Transverse colon (tissue), 4 donors: ENCODE data around the gene SGCB.

Source experiments
- CTCF ChIP-seq, 5 experiments: fragments of 200-600 bp in 3 of 5; fragments of 450-650 bp in 2 of 5; sonication (generic) in 3 of 5; IDR thresholded peaks; 1 replicate in 2 of 5; 2 replicates in 3 of 5; pipeline ENCODE4 v1.5.1; 2016 to 2017; ENCODE audit warnings: antibody characterized with exemption in 5 of 5, inconsistent platforms in 3 of 5, mild to moderate bottlenecking in 2 of 5, moderate library complexity in 1 of 5
- POLR2A ChIP-seq: fragments of 450-650 bp; IDR thresholded peaks from one replicate; pipeline ENCODE4 v1.6.1; 2016; ENCODE audit warnings: antibody characterized with exemption, mild to moderate bottlenecking, moderate library complexity
- POLR2AphosphoS5 ChIP-seq, 3 donors: sonication (generic); formaldehyde crosslinking; IDR thresholded peaks; one replicate each; pipeline ENCODE4 v1.6.1; 2016; ENCODE audit warnings: antibody characterized with exemption in 3 of 3

- no peak for TF ChIP-seq POLR2A
- no peak for TF ChIP-seq POLR2AphosphoS5 (IDR thresholded peaks at IDR 0.05)
- TF ChIP-seq CTCF (IDR thresholded peaks at IDR 0.05): no peak
Measured at GRCh38 chr4:52006887-52007286, 31.2 kb downstream of the SGCB start.
